Measurements from ENCODE around the gene LUC7L3.

Gene LUC7L3

DNA sequence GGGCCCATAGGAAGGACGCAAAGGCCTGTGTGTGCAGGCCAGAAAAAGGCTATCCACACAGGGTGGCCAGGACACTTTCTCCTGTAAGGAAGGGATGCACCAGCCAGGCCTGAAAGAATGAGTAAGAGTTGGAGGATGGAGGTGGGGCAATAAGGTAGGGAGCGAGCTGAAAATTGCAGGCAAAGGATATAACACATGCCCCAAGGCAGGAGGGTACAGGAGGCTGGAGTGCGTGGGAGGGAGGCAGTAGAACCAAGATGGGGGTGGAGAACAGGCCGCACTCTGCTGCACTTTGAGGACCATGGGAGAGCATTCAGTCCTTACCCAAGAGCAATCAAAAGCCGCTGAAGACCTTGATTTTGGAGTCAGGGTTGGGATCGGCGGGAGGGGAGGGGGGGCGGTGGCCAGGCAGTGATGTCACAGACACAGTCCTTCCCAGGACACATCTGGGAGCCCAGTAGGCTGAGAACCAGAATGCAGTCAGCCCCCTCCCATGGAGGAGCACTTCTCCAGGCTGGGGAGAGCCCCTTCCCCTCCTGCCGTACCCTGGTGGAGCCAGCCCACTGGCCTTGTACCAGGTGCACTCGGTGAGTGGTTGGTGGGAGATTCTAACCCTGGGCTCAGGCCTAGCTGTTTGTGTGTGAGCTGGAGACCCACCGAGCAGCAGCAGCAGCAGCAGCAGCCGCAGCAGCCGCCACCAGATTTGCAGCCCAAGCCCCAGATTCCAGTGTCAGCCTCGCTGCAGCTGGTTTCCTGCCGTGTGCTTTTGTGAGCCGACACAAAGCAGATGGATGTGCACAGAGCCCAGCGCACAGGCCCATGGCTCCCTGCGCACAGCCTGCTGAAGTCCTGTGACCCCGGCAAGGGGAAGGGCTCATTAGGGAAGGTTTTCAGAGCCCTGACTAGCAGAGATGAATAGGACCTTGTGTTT is 29.2 kb upstream of the LUC7L3 start:
- TF ChIP-seq, protein P1, sequence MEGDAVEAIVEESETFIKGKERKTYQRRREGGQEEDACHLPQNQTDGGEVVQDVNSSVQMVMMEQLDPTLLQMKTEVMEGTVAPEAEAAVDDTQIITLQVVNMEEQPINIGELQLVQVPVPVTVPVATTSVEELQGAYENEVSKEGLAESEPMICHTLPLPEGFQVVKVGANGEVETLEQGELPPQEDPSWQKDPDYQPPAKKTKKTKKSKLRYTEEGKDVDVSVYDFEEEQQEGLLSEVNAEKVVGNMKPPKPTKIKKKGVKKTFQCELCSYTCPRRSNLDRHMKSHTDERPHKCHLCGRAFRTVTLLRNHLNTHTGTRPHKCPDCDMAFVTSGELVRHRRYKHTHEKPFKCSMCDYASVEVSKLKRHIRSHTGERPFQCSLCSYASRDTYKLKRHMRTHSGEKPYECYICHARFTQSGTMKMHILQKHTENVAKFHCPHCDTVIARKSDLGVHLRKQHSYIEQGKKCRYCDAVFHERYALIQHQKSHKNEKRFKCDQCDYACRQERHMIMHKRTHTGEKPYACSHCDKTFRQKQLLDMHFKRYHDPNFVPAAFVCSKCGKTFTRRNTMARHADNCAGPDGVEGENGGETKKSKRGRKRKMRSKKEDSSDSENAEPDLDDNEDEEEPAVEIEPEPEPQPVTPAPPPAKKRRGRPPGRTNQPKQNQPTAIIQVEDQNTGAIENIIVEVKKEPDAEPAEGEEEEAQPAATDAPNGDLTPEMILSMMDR (conservative IDR thresholded peaks at IDR 0.05; ENCODE audit: control insufficient read depth, insufficient read depth, low read depth, low read length): no peak
- DNase-seq (ENCODE audit: low read depth): no peak
- H3K4me3 ChIP-seq (ENCODE audit: control insufficient read depth, low read depth, low read length): no peak overlapping the region

DNA sequence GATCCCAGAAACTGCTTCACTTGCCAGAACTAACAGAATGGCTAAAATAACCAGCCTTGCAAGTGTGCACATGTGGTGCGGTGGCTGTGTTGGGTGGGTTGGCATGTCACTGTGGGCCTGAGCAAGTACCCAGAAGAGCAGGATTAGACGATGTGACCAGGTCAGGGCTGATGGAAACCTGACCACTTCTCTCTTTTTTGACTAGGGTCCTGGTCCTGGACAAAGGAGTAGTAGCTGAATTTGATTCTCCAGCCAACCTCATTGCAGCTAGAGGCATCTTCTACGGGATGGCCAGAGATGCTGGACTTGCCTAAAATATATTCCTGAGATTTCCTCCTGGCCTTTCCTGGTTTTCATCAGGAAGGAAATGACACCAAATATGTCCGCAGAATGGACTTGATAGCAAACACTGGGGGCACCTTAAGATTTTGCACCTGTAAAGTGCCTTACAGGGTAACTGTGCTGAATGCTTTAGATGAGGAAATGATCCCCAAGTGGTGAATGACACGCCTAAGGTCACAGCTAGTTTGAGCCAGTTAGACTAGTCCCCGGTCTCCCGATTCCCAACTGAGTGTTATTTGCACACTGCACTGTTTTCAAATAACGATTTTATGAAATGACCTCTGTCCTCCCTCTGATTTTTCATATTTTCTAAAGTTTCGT is 28.4 kb upstream of the LUC7L3 start:
- TF ChIP-seq, protein P1 (conservative IDR thresholded peaks at IDR 0.05; ENCODE audit: control insufficient read depth, insufficient read depth, low read depth, low read length): no peak
- DNase-seq (ENCODE audit: low read depth): no peak

DNA sequence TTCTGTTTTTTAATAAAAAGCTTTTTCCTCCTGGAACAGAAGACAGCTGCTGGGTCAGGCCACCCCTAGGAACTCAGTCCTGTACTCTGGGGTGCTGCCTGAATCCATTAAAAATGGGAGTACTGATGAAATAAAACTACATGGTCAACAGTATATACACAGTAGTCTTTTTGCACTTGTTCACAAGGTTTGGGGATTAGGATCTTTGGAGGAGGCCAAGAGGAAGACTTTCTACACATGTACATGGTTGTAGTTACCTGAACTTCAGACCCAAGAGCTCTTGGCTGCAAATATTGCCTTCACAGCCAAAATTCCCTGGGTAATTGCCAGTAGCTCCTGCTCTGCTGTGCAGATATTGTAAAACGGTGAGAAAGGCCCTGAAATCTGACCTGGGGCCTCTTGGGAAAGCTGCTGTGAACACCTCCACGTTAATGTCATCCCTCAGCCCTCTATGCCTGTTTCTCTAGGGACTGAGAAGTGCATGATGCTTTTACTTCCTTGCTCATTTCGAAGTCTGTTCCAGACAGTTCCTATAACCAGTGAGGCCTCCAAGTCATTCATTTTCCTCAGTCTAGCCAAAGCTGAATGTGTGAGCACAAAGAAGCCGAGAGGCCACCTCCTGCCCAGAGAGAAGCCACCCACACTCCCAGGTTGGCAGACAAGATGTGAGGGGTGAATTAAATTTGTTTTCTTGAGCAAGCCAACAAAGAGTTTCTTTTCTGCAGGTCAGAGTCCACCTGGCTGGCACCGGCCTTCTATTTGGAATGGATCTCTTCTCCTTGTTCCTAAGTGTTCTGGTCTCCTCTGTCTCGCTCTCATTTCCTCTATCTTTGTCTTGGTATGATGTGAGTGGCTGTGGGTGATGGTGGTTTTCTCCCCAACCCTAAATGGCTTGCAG is 27.6 kb upstream of the LUC7L3 start:
- no peak overlapping the region for H3K4me3 ChIP-seq (ENCODE audit: control insufficient read depth, low read depth, low read length)
- TF ChIP-seq, protein P1 (conservative IDR thresholded peaks at IDR 0.05; ENCODE audit: control insufficient read depth, insufficient read depth, low read depth, low read length): no peak
- no peak for DNase-seq (ENCODE audit: low read depth)

More for the DNA sequence above, 28.4 kb upstream of the LUC7L3 start:
- no peak overlapping the region for H3K4me3 ChIP-seq (ENCODE audit: control insufficient read depth, low read depth, low read length)

DNA sequence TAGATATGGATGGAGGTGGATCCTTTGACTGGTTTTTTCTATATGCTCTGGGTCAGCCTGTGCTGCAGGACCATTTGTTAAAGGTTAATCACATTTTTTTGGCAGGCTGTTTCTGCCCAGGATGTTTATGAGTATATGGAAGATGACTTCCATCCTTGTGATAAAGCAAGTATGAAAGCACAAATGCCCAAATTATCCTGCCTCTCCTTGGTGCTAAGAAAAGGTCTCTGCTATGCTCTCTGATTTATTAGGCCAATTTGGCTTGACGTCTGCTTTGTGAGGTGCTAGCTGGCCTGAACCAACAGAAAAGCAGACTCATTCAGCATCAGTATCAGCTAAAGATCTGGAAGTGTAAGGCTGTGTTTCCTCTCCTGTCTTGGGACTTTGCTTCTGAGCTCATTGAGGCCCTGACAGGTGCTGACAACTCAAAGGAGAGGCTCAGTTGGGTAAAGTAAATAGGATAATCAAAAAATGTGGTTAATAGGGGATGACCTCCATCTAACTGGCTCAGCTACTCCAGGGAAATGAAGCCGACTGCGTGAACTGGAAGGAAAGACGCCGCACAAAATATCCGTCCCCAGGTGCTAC is 26.9 kb upstream of the LUC7L3 start:
- TF ChIP-seq, protein P1 (conservative IDR thresholded peaks at IDR 0.05; ENCODE audit: control insufficient read depth, insufficient read depth, low read depth, low read length): no peak
- no peak for DNase-seq (ENCODE audit: low read depth)
- no peak overlapping the region for H3K4me3 ChIP-seq (ENCODE audit: control insufficient read depth, low read depth, low read length)

DNA sequence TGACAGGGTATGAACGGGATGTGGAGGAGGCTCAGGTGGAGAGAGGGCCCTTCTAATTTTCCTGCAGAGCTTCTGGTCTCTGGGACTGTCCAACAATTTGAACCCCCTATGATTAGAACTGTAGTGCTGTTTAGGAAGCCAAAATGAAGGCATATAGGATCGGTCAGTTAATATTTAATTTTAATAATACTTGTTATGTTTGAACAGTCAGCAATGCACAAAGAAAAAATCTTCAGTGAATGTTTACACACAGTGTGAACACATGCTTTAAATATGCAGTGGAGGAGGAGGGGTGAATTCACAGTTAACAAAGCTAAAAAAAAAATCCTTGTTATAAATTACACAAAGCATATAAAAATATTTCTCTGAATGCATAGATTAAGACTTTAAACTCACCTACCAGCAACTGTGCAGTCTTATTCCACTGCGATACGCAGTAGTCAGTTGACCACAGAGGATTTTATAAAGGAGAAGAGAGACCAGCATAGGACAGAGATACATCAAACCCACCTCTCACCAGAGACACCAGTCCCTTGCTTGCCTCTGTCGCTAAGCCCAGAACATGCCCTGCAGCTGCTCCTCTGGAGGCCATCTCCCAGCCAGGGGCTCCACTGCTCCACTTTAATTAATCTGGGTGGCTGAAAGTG is 26.2 kb upstream of the LUC7L3 start:
- TF ChIP-seq, protein P1 (conservative IDR thresholded peaks at IDR 0.05; ENCODE audit: control insufficient read depth, insufficient read depth, low read depth, low read length): no peak
- H3K4me3 ChIP-seq (ENCODE audit: control insufficient read depth, low read depth, low read length): no peak overlapping the region
- DNase-seq (ENCODE audit: low read depth): no peak
